ENCODE data around the gene RHBDL1. TPM values are rescaled to one million over a fixed set of nuclear protein-coding genes. Genes with fewer than 3 reads are reported as not detected.

The RHBDL1 gene
- total and polyA plus RNA-seq, 11 donors, result 0.19 to 3.6 (median 1.8) TPM

DNA sequence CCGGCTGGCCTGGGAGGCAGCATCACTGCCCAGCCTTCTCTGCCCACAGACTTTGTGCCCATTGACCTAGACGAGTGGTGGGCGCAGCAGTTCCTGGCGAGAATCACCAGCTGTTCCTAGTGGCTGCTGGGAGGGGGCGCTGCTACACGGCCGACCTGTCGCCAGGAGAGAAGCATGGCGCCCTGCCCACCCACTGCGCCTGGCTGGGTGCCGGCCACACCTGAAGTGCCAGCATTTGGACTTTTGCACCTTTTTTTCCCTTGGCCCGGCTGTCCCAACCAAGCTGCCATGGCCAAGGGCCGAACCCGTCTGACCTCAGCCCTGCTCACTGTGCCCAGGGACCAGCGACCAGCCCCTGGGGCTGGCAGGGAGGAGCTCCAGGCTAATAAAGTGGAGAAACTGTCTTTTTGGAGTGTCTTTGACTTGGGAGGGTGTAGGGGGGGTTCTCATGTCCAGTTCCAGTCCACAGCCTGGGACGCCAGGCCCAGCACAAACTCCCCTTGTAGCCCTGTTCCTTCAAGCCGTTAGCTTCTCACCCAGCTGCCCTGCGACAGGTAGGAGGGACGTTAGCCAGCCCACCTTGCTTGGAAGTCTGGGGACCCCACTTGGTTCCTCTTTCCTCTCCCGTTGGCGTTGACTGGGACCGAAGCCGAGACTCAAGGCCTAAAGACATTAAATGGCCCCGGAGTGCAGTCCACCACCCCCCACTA is 27.2 kb upstream of the RHBDL1 start:
- intact Hi-C loops (cut with DNase I), result loop anchor here in 2 of 10 donors (10.0 kb wide), 1 partner anchor 63 kb away; no protein-coding TSS in a partner anchor

DNA sequence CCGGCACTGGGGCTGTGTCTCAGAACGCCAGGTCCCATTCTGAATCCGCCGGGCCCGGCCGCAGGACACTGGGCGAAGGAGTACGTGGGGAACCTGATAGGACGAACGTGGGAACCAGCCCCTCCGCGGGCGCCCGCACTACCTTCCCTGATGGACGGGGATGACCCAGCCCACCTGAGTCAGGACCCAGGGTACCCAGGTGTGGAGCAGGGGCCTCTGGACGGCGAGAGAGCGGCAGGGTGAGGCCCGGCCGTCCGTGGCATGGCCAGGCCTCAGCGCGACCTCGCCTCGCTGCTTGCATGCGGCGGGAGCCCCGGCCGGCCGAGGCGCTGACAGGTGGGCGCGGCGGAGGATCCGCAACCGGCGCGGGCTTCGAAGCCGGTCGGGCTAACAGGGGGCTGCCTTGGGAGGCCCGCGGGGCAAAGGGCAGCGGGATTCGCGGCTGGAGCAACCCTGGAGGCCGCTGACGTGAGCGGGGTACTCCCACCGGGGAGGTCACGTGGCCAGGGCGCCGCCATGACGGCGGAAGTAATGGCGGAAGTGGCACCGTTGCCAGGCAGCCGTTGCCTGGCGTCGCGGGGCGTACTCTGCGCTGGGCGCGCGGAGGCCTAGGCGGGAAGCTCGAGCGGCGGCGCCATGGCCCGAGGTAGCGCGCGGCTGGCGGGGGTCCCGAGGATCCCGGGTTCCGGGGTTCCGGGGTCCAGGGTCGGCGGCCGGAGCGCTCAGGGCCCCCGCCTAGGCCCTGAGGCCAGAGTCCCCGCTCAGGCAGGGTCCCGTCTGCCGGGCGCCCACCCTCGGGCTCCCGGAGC is 26.5 kb upstream of the RHBDL1 start, which contains the start of gene WDR90:
WDR90 (plus strand) TSS at position 585 of the 809 bp plus-strand sequence; CDS start at position 637, 52 bp downstream.
- Histone ChIP-seq H3K27me3 (no peaks in the 10 kb centered on the region), H3K4me1 (peaks cover 3 to 66% (median 40%) of the 10 kb centered on the region in 12 donors), H3K9me3 (no peaks in the 10 kb centered on the region), H3K27ac (peak within 1 kb of the TSS; percentile 76 to 97 (median 88)), H3K36me3 (peaks cover 0 to 7% (median 0%) of the 10 kb centered on the region in 9 donors), H3K4me3 (peak within 1 kb of the TSS; percentile 61 to 94 (median 74))
- ATAC-seq, result peak; percentile 71 to 88 (median 85)
- TF ChIP-seq POLR2A (IDR thresholded peaks at IDR 0.05), result no peak
- TF ChIP-seq, protein P1, sequence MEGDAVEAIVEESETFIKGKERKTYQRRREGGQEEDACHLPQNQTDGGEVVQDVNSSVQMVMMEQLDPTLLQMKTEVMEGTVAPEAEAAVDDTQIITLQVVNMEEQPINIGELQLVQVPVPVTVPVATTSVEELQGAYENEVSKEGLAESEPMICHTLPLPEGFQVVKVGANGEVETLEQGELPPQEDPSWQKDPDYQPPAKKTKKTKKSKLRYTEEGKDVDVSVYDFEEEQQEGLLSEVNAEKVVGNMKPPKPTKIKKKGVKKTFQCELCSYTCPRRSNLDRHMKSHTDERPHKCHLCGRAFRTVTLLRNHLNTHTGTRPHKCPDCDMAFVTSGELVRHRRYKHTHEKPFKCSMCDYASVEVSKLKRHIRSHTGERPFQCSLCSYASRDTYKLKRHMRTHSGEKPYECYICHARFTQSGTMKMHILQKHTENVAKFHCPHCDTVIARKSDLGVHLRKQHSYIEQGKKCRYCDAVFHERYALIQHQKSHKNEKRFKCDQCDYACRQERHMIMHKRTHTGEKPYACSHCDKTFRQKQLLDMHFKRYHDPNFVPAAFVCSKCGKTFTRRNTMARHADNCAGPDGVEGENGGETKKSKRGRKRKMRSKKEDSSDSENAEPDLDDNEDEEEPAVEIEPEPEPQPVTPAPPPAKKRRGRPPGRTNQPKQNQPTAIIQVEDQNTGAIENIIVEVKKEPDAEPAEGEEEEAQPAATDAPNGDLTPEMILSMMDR (IDR thresholded peaks at IDR 0.05), result no peak
- intact Hi-C loops (cut with DNase I), result loop anchor here in 2 of 10 donors (10.0 kb wide), 1 partner anchor 64 kb away; no protein-coding TSS in a partner anchor
- WGBS, 4 donors, result 1 to 3% (median 2%) methylated on average over 43 to 91 of the region's 91 CpGs
- peak; percentile 94 to 97 (median 96) for DNase-seq

More for the DNA sequence above, 27.2 kb upstream of the RHBDL1 start:
- no peak for DNase-seq
- no peak for ATAC-seq
- Histone ChIP-seq H3K4me1 (peaks cover 3 to 73% (median 41%) of the 10 kb centered on the region in 12 donors), H3K9me3 (no peaks in the 10 kb centered on the region), H3K4me3 (peak overlapping the region; percentile 61 to 94 (median 74)), H3K27me3 (no peaks in the 10 kb centered on the region), H3K36me3 (peaks cover 0 to 3% (median 0%) of the 10 kb centered on the region in 9 donors), H3K27ac (peak overlapping the region; percentile 12 to 97 (median 88))
- TF ChIP-seq POLR2A (IDR thresholded peaks at IDR 0.05), result no peak
- TF ChIP-seq, protein P1 (IDR thresholded peaks at IDR 0.05), result peak in 5 of 12 donors; percentile 24 to 40 (median 34)
- 44 to 52% (median 50%) methylated on average over 10 to 24 of the region's 24 CpGs for WGBS, 4 donors

DNA sequence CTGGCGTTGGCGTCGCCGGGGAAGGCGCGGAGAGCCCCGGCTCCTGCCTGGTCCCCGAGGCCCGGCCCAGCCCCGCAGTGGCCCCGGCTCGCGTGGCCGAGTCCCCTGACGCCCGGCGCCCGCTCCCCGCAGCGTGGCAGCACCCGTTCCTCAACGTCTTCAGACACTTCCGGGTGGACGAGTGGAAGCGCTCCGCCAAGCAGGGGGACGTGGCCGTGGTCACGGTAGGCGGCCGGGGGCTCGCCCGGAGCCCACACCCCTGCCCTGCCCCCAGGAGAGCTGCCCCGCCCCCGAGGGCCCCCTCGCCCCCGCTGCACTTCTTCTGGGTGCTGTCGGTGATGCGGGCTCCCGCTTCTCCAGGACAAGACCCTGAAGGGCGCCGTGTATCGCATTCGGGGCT is 25.8 kb upstream of the RHBDL1 start:
- TF ChIP-seq POLR2A (IDR thresholded peaks at IDR 0.05), result no peak
- TF ChIP-seq, protein P1 (IDR thresholded peaks at IDR 0.05), result no peak
- intact Hi-C loops (cut with DNase I), result loop anchor here in 3 of 10 donors (10.0 kb wide), 1 partner anchor 65 kb away; no protein-coding TSS in a partner anchor

More for the DNA sequence above, 25.8 kb upstream of the RHBDL1 start:
- Histone ChIP-seq H3K4me3 (peak overlapping the region; percentile 61 to 94 (median 74)), H3K36me3 (peaks cover 0 to 7% (median 0%) of the 10 kb centered on the region in 9 donors), H3K27me3 (no peaks in the 10 kb centered on the region), H3K4me1 (peaks cover 3 to 60% (median 40%) of the 10 kb centered on the region in 12 donors), H3K9me3 (no peaks in the 10 kb centered on the region), H3K27ac (peak overlapping the region in 10 of 12 donors; percentile 76 to 97 (median 90))
- WGBS, 4 donors, result 0 to 7% (median 2%) methylated on average over 12 to 44 of the region's 44 CpGs
- DNase-seq (no peak), ATAC-seq (no peak)
